Kidney glomerular epithelial cell (primary cell): ENCODE data around the gene KCNS1.
A peak's percentile ranks its signal among the peaks of the same experiment; 100 is the strongest.
"Not testable (repeated sequence)": the region's sequence is repeated elsewhere in the genome, so short reads cannot be mapped to it uniquely, and the experiment has no call there.

Experiments
- DNase-seq: peaks from one replicate; lab custom pipeline; 2025; lab: John Stamatoyannopoulos, UW

The KCNS1 gene

GRCh38 chr20:45100563-45101245, at the start of gene KCNS1:
Gene KCNS1 (minus strand): TSS chr20:45101127. CDS start chr20:45099236, 1,891 bp downstream.
- DNase-seq: no peak

- DNase-seq: no peak
Observed at GRCh38 chr20:45149062-45149461, 48.1 kb upstream of the KCNS1 start.

- no peak for DNase-seq
Observed at GRCh38 chr20:45140836-45141235, 39.9 kb upstream of the KCNS1 start.

GRCh38 chr20:45139733-45140375, 38.9 kb upstream of the KCNS1 start:
- not testable (repeated sequence) for DNase-seq

GRCh38 chr20:45138561-45139300, 37.8 kb upstream of the KCNS1 start:
- DNase-seq: peak; percentile 16

GRCh38 chr20:45136911-45137310, 36.0 kb upstream of the KCNS1 start:
- DNase-seq: no peak

GRCh38 chr20:45128099-45128498, 27.2 kb upstream of the KCNS1 start:
- peak; percentile 81 for DNase-seq

GRCh38 chr20:45124365-45124764, 23.4 kb upstream of the KCNS1 start, which contains the start of gene WFDC12:
Gene WFDC12 (minus strand): TSS chr20:45124465. CDS start chr20:45124447, 18 bp downstream.
- no peak for DNase-seq

GRCh38 chr20:45121388-45121787, 20.5 kb upstream of the KCNS1 start:
- DNase-seq: no peak

GRCh38 chr20:45119556-45120266, 18.8 kb upstream of the KCNS1 start:
- no peak for DNase-seq

GRCh38 chr20:45118028-45118427, 17.1 kb upstream of the KCNS1 start:
- no peak for DNase-seq

GRCh38 chr20:45117581-45117980, 16.7 kb upstream of the KCNS1 start:
- DNase-seq: no peak

GRCh38 chr20:45115829-45116228, 14.9 kb upstream of the KCNS1 start:
- no peak for DNase-seq

- DNase-seq: no peak
Observed at GRCh38 chr20:45115386-45115774, 14.5 kb upstream of the KCNS1 start.

- DNase-seq: no peak
Observed at GRCh38 chr20:45114465-45115385, 13.8 kb upstream of the KCNS1 start, which contains the start of gene WFDC5. Gene WFDC5 (minus strand): TSS chr20:45115174. CDS start chr20:45115083, 91 bp downstream.

GRCh38 chr20:45113865-45114264, 12.9 kb upstream of the KCNS1 start:
- DNase-seq: no peak

- no peak for DNase-seq
Observed at GRCh38 chr20:45112754-45113153, 11.8 kb upstream of the KCNS1 start.

GRCh38 chr20:45111799-45112471, 11.0 kb upstream of the KCNS1 start:
- DNase-seq: no peak

- no peak for DNase-seq
Observed at GRCh38 chr20:45111285-45111684, 10.4 kb upstream of the KCNS1 start.

GRCh38 chr20:45110301-45110700, 9.4 kb upstream of the KCNS1 start:
- DNase-seq: no peak
